SK-N-SH (cell line): ENCODE data around the gene WNK2. TPM values are rescaled to one million over a fixed set of nuclear protein-coding genes. Genes with fewer than 3 reads are reported as not detected.

Experiments used
- CTCF ChIA-PET: fragments of 300-600, 350-600 bp; formaldehyde crosslinking; extraction: SDS; loops from one replicate; lab custom pipeline; 2021; lab: Yijun Ruan, JAX
- POLR2A ChIA-PET: fragments of 350-600 bp; sonication (Branson Sonifier 250); formaldehyde crosslinking; extraction: SDS; loops from one replicate; lab custom pipeline; 2020; ENCODE audit warnings: antibody characterized with exemption, inconsistent platforms; lab: Yijun Ruan, JAX
- DNase-seq: peaks from one replicate; pipeline ENCODE4 v3.0.0; 2012
- H2AFZ ChIP-seq: fragments of 200-600 bp; sonication (generic); 2 replicates; pipeline ENCODE4 v1.8.1; 2016; ENCODE audit warnings: antibody characterized with exemption, mild to moderate bottlenecking, low read depth
- H3F3A ChIP-seq: fragments of 200-600 bp; sonication (generic); replicated peaks from 2 replicates; pipeline ENCODE3; 2016; ENCODE audit warnings: antibody characterized with exemption, mild to moderate bottlenecking; ENCODE audit not compliant: insufficient read depth
- H3K27ac ChIP-seq, 2 experiments: fragments of 200-500 bp in 1 of 2; fragments of 200-600 bp in 1 of 2; sonication (Bioruptor generic) in 1 of 2; sonication (generic), shearing (Covaris generic) in 1 of 2; 2 replicates each; pipeline versions ENCODE4 v1.5.1 to v1.6.1; 2014 to 2016; ENCODE audit warnings: low read depth in 2 of 2, inconsistent platforms in 1 of 2, low read length in 1 of 2, mild to moderate bottlenecking in 1 of 2, mixed read lengths in 1 of 2
- H3K27me3 ChIP-seq: fragments of 200-600 bp; sonication (generic), shearing (Covaris generic); 2 replicates; pipeline ENCODE4 v1.6.1; 2016; ENCODE audit warnings: mixed run types; ENCODE audit not compliant: insufficient read depth
- H3K36me3 ChIP-seq, 2 experiments: fragments of 200-500 bp in 1 of 2; fragments of 200-600 bp in 1 of 2; sonication (Bioruptor generic) in 1 of 2; sonication (generic) in 1 of 2; replicated peaks in 1 of 2; 2 replicates each; pipeline versions ENCODE3 to v1.5.1; 2014 to 2016; ENCODE audit warnings: low read length in 1 of 2, mild to moderate bottlenecking in 1 of 2; ENCODE audit not compliant: insufficient read depth in 2 of 2, control insufficient read depth in 1 of 2
- H3K4me1 ChIP-seq, 2 experiments: fragments of 200-500 bp in 1 of 2; fragments of 200-600 bp in 1 of 2; sonication (Bioruptor generic) in 1 of 2; sonication (generic), shearing (Covaris generic) in 1 of 2; 2 replicates each; pipeline versions ENCODE4 v1.5.1 to v1.6.1; 2014 to 2016; ENCODE audit warnings: low read depth in 1 of 2, low read length in 1 of 2, mixed run types in 1 of 2; ENCODE audit not compliant: insufficient read depth in 2 of 2, control insufficient read depth in 1 of 2
- H3K4me2 ChIP-seq: fragments of 200-600 bp; sonication (generic), shearing (Covaris generic); 2 replicates; pipeline ENCODE4 v1.6.1; 2017; ENCODE audit warnings: mixed run types
- H3K4me3 ChIP-seq, 2 experiments: fragments of 200-500 bp in 1 of 2; fragments of 200-600 bp in 1 of 2; sonication (Bioruptor generic) in 1 of 2; sonication (generic), shearing (Covaris generic) in 1 of 2; 2 replicates each; pipeline versions ENCODE4 v1.5.1 to v1.8.1; 2014 to 2016; ENCODE audit warnings: low read depth in 2 of 2, inconsistent platforms in 1 of 2, low read length in 1 of 2, mild to moderate bottlenecking in 1 of 2, mixed read lengths in 1 of 2, moderate library complexity in 1 of 2
- H3K79me2 ChIP-seq: fragments of 200-600 bp; sonication (generic); 2 replicates; pipeline ENCODE4 v1.8.1; 2017; ENCODE audit warnings: mild to moderate bottlenecking; ENCODE audit not compliant: insufficient read depth
- H3K9ac ChIP-seq: fragments of 200-600 bp; sonication (generic); 2 replicates; pipeline ENCODE4 v1.6.1; 2017; ENCODE audit warnings: mixed run types
- H3K9me2 ChIP-seq: fragments of 200-600 bp; sonication (generic); 2 replicates; pipeline ENCODE4 v1.6.1; 2017; ENCODE audit warnings: mixed run types
- H3K9me3 ChIP-seq: fragments of 200-600 bp; sonication (generic); 2 replicates; pipeline ENCODE4 v1.6.1; 2017; ENCODE audit warnings: mixed run types, mild to moderate bottlenecking, moderate library complexity
- H4K20me1 ChIP-seq: fragments of 200-600 bp; sonication (generic); 2 replicates; pipeline ENCODE4 v1.6.1; 2017; ENCODE audit warnings: mild to moderate bottlenecking, mixed run types; ENCODE audit not compliant: insufficient read depth
- CTCF ChIP-seq: fragments of 200-600 bp; sonication (generic); IDR thresholded peaks from 2 replicates; pipeline ENCODE4 v1.6.1; 2017; ENCODE audit warnings: antibody characterized with exemption, mild to moderate bottlenecking, moderate library complexity
- ELF1 ChIP-seq: IDR thresholded peaks from 2 replicates; pipeline ENCODE4 v1.4.0; 2012
- FOSL2 ChIP-seq: IDR thresholded peaks from 2 replicates; pipeline ENCODE4 v1.4.0; 2012; ENCODE audit warnings: low read depth, mild to moderate bottlenecking, moderate library complexity, borderline replicate concordance
- FOXJ3 ChIP-seq: sonication (generic); formaldehyde crosslinking; IDR thresholded peaks from 2 replicates; pipeline ENCODE4 v1.5.1; 2020; ENCODE audit warnings: mild to moderate bottlenecking, missing genetic modification reagents
- IRF3 ChIP-seq: fragments of 150-350 bp; IDR thresholded peaks from 2 replicates; pipeline ENCODE4 v1.6.1; 2016; ENCODE audit warnings: mild to moderate bottlenecking, low read depth, low read length
- JUND ChIP-seq: IDR thresholded peaks from 2 replicates; pipeline ENCODE4 v1.4.0; 2012
- MAX ChIP-seq: IDR thresholded peaks from 2 replicates; pipeline ENCODE4 v1.4.0; 2012; ENCODE audit warnings: low read depth
- MEF2A ChIP-seq: IDR thresholded peaks from 2 replicates; pipeline ENCODE4 v1.4.0; 2012; ENCODE audit warnings: low read depth, borderline replicate concordance
- RAD21 ChIP-seq: IDR thresholded peaks from 2 replicates; pipeline ENCODE4 v1.6.1; 2012; ENCODE audit warnings: mild to moderate bottlenecking, low read length
- RCOR1 ChIP-seq: fragments of 150-350 bp; IDR thresholded peaks from 2 replicates; pipeline ENCODE4 v1.6.1; 2017; ENCODE audit warnings: antibody characterized with exemption, low read length
- SIN3A ChIP-seq: IDR thresholded peaks from 2 replicates; pipeline ENCODE4 v1.6.1; 2012; ENCODE audit warnings: low read depth, mild to moderate bottlenecking, low read length, moderate library complexity, borderline replicate concordance
- TAF1 ChIP-seq: IDR thresholded peaks from 2 replicates; pipeline ENCODE4 v1.6.1; 2012; ENCODE audit warnings: low read depth, mild to moderate bottlenecking, low read length, moderate library complexity, borderline replicate concordance
- ZBTB33 ChIP-seq: IDR thresholded peaks from 2 replicates; pipeline ENCODE4 v1.4.0; 2012; ENCODE audit warnings: low read depth, borderline replicate concordance
- WGBS: methylation state at CpG from one replicate; pipeline ENCODE4 v1.1.6; 2017; ENCODE audit warnings: low lambda C conversion rate; 5-methylcytosine and 5-hydroxymethylcytosine counted together
- polyA plus RNA-seq, 3 experiments: library from polyadenylated mRNA; depleted of rRNA; stranded (reverse); fragments of >200 nt; gene quantifications; 2 replicates each; pipeline ENCODE4 v1.2.3, GENCODE V29; 2012

The WNK2 gene
- polyA plus RNA-seq, 1 of the 3 experiments (the other 2 are of a cell fraction) = 0.12 TPM

GRCh38 chr9:93238953-93239925 lies 55.3 kb downstream of the WNK2 start:
- CTCF ChIA-PET = interaction anchor here (1.2 kb wide), 1 partner anchor 63 kb away, joined by 3 read pairs; no protein-coding TSS in a partner anchor
- WGBS = 72% methylated on average over 13 of the region's 19 CpGs

GRCh38 chr9:93240891-93241334 lies 57.0 kb downstream of the WNK2 start:
- Histone ChIP-seq H4K20me1 (no peaks in the 10 kb centered on the region), H3K9ac (no peak overlapping the region), H3K27me3 (no peaks in the 10 kb centered on the region), H3K79me2 (no peaks in the 10 kb centered on the region), H3K9me3 (no peaks in the 10 kb centered on the region), H3K9me2 (no peaks in the 10 kb centered on the region), H3K4me1 (peaks cover 0 to 28% of the 10 kb centered on the region in 2 experiments; a peak in 1 of 4 replicates), H3K27ac (no peak overlapping the region), H3K4me2 (no peak overlapping the region), H3K4me3 (no peak overlapping the region), H3F3A (no peaks in the 10 kb centered on the region), H2AFZ (no peak overlapping the region), H3K36me3 (no peaks in the 10 kb centered on the region)
- 50% methylated on average over 9 of the region's 9 CpGs for WGBS
- TF ChIP-seq CTCF (no peak), RAD21 (no peak), RCOR1 (no peak)
- no peak for DNase-seq
- POLR2A ChIA-PET = no interaction called here
- CTCF ChIA-PET = interaction anchor here (1.5 kb wide), 1 partner anchor 10 kb away, joined by 3 read pairs; no protein-coding TSS in a partner anchor

More at GRCh38 chr9:93238953-93239925, 55.3 kb downstream of the WNK2 start:
- Histone ChIP-seq H3K9ac (no peak overlapping the region), H3K36me3 (no peaks in the 10 kb centered on the region), H3K27ac (no peak overlapping the region), H3K9me2 (no peaks in the 10 kb centered on the region), H2AFZ (no peak overlapping the region), H3K9me3 (no peaks in the 10 kb centered on the region), H3K4me1 (peaks cover 0 to 39% of the 10 kb centered on the region in 2 experiments; a peak in 1 of 4 replicates), H3K79me2 (no peaks in the 10 kb centered on the region), H4K20me1 (no peaks in the 10 kb centered on the region), H3K27me3 (no peaks in the 10 kb centered on the region), H3F3A (no peaks in the 10 kb centered on the region), H3K4me3 (no peak overlapping the region), H3K4me2 (no peak overlapping the region)
- no peak for DNase-seq
- POLR2A ChIA-PET = no interaction called here
- TF ChIP-seq MAX = no peak

- no peaks in the 10 kb centered on the region for H3K9me3 ChIP-seq
- no peaks in the 10 kb centered on the region for H3F3A ChIP-seq
- H3K9ac ChIP-seq = no peak overlapping the region
- H2AFZ ChIP-seq = no peak overlapping the region
- TF ChIP-seq IRF3 (no peak), JUND (no peak), MEF2A (no peak), FOXJ3 (CRISPR knock-in tag) (no peak), ZBTB33 (no peak), ELF1 (no peak), TAF1 (no peak), FOSL2 (no peak), SIN3A (no peak), RAD21 (no peak)
- H3K4me2 ChIP-seq = no peak overlapping the region
- no peak overlapping the region for H3K27ac ChIP-seq
- H3K4me1 ChIP-seq = peaks cover 0 to 19% of the 10 kb centered on the region in 2 experiments; a peak in 1 of 4 replicates
- H3K27me3 ChIP-seq = no peaks in the 10 kb centered on the region
- ChIA-PET CTCF (interaction anchor here (1.1 kb wide), 1 partner anchor 42 kb away, joined by 3 read pairs; no protein-coding TSS in a partner anchor), POLR2A (no interaction called here)
- H4K20me1 ChIP-seq = no peaks in the 10 kb centered on the region
- no peaks in the 10 kb centered on the region for H3K9me2 ChIP-seq
- H3K4me3 ChIP-seq = no peak overlapping the region
- no peak for DNase-seq
- 72% methylated on average over 7 of the region's 9 CpGs for WGBS
- no peaks in the 10 kb centered on the region for H3K36me3 ChIP-seq
- H3K79me2 ChIP-seq = no peaks in the 10 kb centered on the region
These were observed 59.2 kb downstream of the WNK2 start for GRCh38 chr9:93243112-93243511.
